NCI-H1436 treated with DMSO at 0.1 percent for 48 hours (cell line): ENCODE measurements around the gene MRPL14.

ENCODE experiments used
- DNase-seq: peaks from one replicate; lab custom pipeline; 2025; lab: John Stamatoyannopoulos, UW

The MRPL14 gene

GRCh38 chr6:44064948-44065272 is 62.3 kb downstream of the MRPL14 start:
- no peak for DNase-seq

- DNase-seq = no peak
These were observed 62.9 kb downstream of the MRPL14 start for GRCh38 chr6:44064089-44064947.

- DNase-seq = no peak
These were observed 63.6 kb downstream of the MRPL14 start for GRCh38 chr6:44063561-44064059.
